Ishikawa (cell line): ENCODE results near the gene OR51B2.

Source experiments
- CEBPB ChIP-seq: IDR thresholded peaks from 2 replicates; pipeline ENCODE4 v1.6.1; 2012
- CREB1 ChIP-seq: IDR thresholded peaks from 2 replicates; pipeline ENCODE4 v1.6.1; 2012; ENCODE audit warnings: low read depth
- EGR1 ChIP-seq: IDR thresholded peaks from 2 replicates; pipeline ENCODE4 v1.6.1; 2012
- EP300 ChIP-seq: IDR thresholded peaks from 2 replicates; pipeline ENCODE4 v1.6.1; 2012; ENCODE audit warnings: borderline replicate concordance
- FOXM1 ChIP-seq: IDR thresholded peaks from 2 replicates; pipeline ENCODE4 v1.6.1; 2012; ENCODE audit warnings: low read depth, borderline replicate concordance
- MAX ChIP-seq: IDR thresholded peaks from 2 replicates; pipeline ENCODE4 v1.6.1; 2012
- NFIC ChIP-seq: IDR thresholded peaks from 2 replicates; pipeline ENCODE4 v1.6.1; 2012
- RAD21 ChIP-seq: IDR thresholded peaks from 2 replicates; pipeline ENCODE4 v1.6.1; 2012; ENCODE audit warnings: low read depth
- REST ChIP-seq: IDR thresholded peaks from 2 replicates; pipeline ENCODE4 v1.6.1; 2012; ENCODE audit warnings: low read depth, mild to moderate bottlenecking
- TAF1 ChIP-seq: IDR thresholded peaks from 2 replicates; pipeline ENCODE4 v1.6.1; 2012; ENCODE audit warnings: low read depth, mild to moderate bottlenecking
- TCF12 ChIP-seq: IDR thresholded peaks from 2 replicates; pipeline ENCODE4 v1.6.1; 2012; ENCODE audit warnings: low read depth
- TEAD4 ChIP-seq: IDR thresholded peaks from 2 replicates; pipeline ENCODE4 v1.6.1; 2012
- YY1 ChIP-seq: IDR thresholded peaks from 2 replicates; pipeline ENCODE4 v1.6.1; 2012; ENCODE audit warnings: low read depth
- ZBTB7A ChIP-seq: IDR thresholded peaks from 2 replicates; pipeline ENCODE4 v1.6.1; 2012; ENCODE audit warnings: low read depth
- TF ChIP-seq, protein P1 (sequence below): IDR thresholded peaks from 2 replicates; pipeline ENCODE4 v1.6.1; 2012

Gene OR51B2

DNA sequence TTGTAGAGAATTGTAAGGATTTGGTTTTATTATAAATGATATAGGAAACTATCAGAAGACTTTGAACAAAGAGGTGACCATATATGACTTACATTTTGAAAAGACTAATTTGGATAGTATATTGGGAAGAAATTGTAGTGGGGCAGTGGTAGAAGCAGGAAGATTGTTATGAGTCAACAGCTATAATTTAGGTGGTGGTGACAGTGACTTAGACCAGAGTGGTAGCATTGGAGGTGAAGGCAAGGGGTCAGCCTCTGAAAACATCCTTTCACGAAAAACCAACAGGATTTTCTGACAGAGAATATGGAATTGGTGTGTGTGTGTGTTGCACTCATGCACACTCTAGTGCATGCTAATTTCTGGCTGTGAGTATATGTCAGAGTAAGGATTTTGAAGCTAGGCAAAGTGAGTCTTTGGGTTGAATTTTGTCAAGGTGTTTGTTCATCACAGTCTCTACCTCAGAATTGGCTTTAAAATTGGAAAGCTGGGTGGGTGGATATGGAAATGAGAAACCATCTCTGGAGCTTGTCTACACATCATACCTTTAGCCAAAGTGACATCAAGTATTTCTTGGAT is 46.2 kb downstream of the OR51B2 start:
- no peak for TF ChIP-seq TAF1
- TF ChIP-seq EGR1 = no peak

DNA sequence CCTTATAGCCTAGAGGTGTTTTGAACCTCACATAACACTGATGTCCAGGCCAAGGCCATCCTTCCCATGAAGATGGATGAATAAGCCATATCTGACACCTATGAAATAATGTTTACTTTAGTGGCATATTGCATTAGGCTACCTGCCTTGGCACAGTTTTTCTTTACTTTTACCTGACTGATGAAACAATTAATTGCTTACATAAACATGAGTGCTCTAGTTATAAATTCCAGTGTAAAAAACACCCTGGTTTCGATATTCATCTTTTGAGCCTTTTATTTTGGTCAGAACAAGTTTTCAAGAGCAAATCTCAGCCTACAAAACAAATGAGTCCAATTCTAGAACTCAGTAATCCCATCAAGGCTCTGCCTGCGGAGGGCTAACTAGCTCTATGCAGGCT is 47.4 kb downstream of the OR51B2 start:
- TF ChIP-seq YY1 (no peak), REST (no peak), FOXM1 (no peak), EP300 (no peak), TAF1 (no peak), MAX (no peak), TCF12 (no peak), CREB1 (no peak), RAD21 (no peak), CEBPB (no peak)
- TF ChIP-seq, protein P1, sequence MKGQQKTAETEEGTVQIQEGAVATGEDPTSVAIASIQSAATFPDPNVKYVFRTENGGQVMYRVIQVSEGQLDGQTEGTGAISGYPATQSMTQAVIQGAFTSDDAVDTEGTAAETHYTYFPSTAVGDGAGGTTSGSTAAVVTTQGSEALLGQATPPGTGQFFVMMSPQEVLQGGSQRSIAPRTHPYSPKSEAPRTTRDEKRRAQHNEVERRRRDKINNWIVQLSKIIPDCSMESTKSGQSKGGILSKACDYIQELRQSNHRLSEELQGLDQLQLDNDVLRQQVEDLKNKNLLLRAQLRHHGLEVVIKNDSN = no peak

DNA sequence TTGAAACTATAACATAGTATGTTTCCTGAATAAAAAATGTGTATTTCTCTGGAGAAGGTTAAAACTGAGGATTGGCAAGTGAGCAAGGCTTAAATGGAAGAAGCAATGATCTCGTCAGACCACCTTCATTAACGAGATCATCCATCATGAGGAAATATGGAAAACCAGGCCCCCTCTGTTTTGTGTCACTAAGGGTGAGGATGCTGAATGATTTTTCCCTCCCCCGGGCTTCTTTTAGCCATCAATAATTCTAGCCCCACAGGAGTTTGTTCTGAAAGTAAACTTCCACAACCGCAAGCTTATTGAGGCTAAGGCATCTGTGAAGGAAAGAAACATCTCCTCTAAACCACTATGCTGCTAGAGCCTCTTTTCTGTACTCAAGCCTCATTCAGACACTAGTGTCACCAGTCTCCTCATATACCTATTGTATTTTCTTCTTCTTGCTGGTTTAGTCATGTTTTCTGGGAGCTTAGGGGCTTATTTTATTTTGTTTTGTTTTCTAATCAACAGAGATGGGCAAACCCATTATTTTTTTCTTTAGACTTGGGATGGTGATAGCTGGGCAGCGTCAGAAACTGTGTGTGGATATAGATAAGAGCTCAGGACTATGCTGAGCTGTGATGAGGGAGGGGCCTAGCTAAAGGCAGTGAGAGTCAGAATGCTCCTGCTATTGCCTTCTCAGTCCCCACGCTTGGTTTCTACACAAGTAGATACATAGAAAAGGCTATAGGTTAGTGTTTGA is 48.6 kb downstream of the OR51B2 start:
- TF ChIP-seq CEBPB (no peak), TEAD4 (no peak), FOXM1 (no peak)
- TF ChIP-seq, protein P1 = no peak

DNA sequence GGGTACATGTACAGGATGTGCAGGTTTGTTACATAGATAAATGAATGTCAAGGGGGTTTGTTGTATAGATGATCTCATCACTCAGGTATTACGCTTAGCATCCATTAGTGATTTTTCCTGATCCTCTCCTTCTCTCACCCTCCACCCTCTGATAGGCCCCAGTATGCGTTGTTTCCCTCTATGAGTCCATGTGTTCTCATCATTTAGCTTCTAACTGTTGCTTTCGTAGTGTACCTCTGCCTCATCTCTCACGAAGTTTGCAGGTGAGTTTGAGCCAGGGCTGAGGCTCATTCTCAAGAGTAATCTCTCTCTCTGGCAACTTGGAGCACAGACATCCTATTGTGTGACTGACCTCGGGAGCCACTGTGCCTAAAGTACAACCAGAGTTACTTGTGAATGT is 49.7 kb downstream of the OR51B2 start:
- TF ChIP-seq CREB1 = no peak
- no peak for TF ChIP-seq TAF1
- no peak for TF ChIP-seq CEBPB
- no peak for TF ChIP-seq RAD21
- TF ChIP-seq NFIC = no peak
- no peak for TF ChIP-seq TEAD4
- no peak for TF ChIP-seq ZBTB7A
- TF ChIP-seq FOXM1 = no peak
- TF ChIP-seq YY1 = no peak
- no peak for TF ChIP-seq REST
- no peak for TF ChIP-seq TCF12
- TF ChIP-seq, protein P1 = no peak
- no peak for TF ChIP-seq EGR1
- TF ChIP-seq EP300 = no peak
- TF ChIP-seq MAX = no peak
